Type B pancreatic cell (in vitro differentiated cells): ENCODE measurements around the gene ATP8B4. TPM values are rescaled to one million over a fixed set of nuclear protein-coding genes. Genes with fewer than 3 reads are reported as not detected.

ENCODE experiments used
- DNase-seq: peaks from one replicate; pipeline ENCODE4 v3.0.0; 2021; ENCODE audit warnings: mixed read lengths; ENCODE audit not compliant: unreplicated experiment; ENCODE audit errors: extremely low spot score
- H3K27ac Mint-ChIP-seq: 2 replicates; pipeline ENCODE4 v1.8.0; 2021; ENCODE audit warnings: mild to moderate bottlenecking, mixed read lengths
- H3K27me3 Mint-ChIP-seq: 2 replicates; pipeline ENCODE4 v1.8.0; 2021; ENCODE audit warnings: mixed read lengths
- H3K36me3 Mint-ChIP-seq: 2 replicates; pipeline ENCODE4 v1.8.0; 2021; ENCODE audit warnings: mixed read lengths
- H3K4me1 Mint-ChIP-seq: one replicate; pipeline ENCODE4 v1.8.0; 2021; ENCODE audit warnings: mixed read lengths; ENCODE audit not compliant: unreplicated experiment
- H3K4me3 Mint-ChIP-seq: 2 replicates; pipeline ENCODE4 v1.8.0; 2021; ENCODE audit warnings: mild to moderate bottlenecking, mixed read lengths
- H3K9me3 Mint-ChIP-seq: 2 replicates; pipeline ENCODE4 v1.8.0; 2021; ENCODE audit warnings: mixed read lengths
- total RNA-seq: library from RNA; stranded (reverse); gene quantifications from 2 replicates; pipeline ENCODE4 v1.2.1, GENCODE V29; 2021; ENCODE audit warnings: low replicate concordance
- TF ChIP-seq, protein P1 (sequence below): fragments of 200-600 bp; sonication (generic); conservative IDR thresholded peaks from 2 replicates; pipeline ENCODE4 v1.5.0; 2021; ENCODE audit warnings: antibody characterized with exemption, mild to moderate bottlenecking

Gene ATP8B4
- total RNA-seq, 1 donor from 2014 or later, result 2.2 TPM

DNA sequence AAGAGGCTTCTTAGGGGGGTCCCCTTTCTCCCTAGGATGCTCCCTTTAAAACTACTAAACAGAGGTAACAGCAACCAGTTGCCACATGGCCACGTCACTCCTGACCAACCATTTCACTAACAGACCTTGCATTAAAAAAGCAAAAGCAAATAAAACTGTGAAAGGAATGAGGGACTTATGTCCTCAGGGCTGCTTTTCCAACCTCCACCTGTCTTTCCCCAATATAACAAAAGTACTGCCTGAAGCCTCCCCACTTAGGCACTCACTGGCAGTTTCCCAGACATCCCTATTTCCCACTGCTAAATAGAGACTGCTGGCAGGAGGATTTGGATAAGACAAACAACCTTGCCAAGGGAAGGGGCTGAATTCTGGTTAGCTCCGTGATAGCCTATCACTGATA lies 130.3 kb downstream of the ATP8B4 start:
- TF ChIP-seq, protein P1, sequence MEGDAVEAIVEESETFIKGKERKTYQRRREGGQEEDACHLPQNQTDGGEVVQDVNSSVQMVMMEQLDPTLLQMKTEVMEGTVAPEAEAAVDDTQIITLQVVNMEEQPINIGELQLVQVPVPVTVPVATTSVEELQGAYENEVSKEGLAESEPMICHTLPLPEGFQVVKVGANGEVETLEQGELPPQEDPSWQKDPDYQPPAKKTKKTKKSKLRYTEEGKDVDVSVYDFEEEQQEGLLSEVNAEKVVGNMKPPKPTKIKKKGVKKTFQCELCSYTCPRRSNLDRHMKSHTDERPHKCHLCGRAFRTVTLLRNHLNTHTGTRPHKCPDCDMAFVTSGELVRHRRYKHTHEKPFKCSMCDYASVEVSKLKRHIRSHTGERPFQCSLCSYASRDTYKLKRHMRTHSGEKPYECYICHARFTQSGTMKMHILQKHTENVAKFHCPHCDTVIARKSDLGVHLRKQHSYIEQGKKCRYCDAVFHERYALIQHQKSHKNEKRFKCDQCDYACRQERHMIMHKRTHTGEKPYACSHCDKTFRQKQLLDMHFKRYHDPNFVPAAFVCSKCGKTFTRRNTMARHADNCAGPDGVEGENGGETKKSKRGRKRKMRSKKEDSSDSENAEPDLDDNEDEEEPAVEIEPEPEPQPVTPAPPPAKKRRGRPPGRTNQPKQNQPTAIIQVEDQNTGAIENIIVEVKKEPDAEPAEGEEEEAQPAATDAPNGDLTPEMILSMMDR, result no peak
- Mint-ChIP-seq H3K9me3 (peaks cover 3% of the 10 kb centered on the region), H3K27me3 (no peaks in the 10 kb centered on the region), H3K4me1 (peaks cover 5% of the 10 kb centered on the region), H3K27ac (no peak overlapping the region), H3K36me3 (no peaks in the 10 kb centered on the region), H3K4me3 (no peak overlapping the region)
- DNase-seq, result no peak

DNA sequence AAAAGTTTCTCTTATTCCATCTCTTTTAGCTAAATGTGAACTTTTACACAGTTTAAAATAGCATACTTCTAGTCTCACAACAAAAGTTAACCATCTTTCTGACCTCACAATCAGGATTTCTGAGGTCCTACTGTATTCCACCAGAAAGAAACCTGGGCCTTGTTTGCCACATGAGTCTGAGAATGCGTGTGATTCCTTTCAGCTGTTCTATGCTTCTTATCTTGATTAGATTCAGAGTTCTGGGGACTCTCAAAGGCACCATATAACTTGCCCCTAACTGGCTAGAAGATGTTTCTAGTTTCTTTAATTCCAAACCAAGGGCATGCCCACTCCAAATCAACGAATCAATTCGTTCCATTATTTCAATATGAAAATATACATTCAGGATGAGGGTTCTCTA lies 131.1 kb downstream of the ATP8B4 start:
- H3K27ac Mint-ChIP-seq, result no peak overlapping the region
- no peaks in the 10 kb centered on the region for H3K36me3 Mint-ChIP-seq
- H3K4me1 Mint-ChIP-seq, result peaks cover 5% of the 10 kb centered on the region
- DNase-seq, result no peak
- TF ChIP-seq, protein P1, result no peak
- H3K27me3 Mint-ChIP-seq, result no peaks in the 10 kb centered on the region
- H3K9me3 Mint-ChIP-seq, result peaks cover 3% of the 10 kb centered on the region
- H3K4me3 Mint-ChIP-seq, result no peak overlapping the region

DNA sequence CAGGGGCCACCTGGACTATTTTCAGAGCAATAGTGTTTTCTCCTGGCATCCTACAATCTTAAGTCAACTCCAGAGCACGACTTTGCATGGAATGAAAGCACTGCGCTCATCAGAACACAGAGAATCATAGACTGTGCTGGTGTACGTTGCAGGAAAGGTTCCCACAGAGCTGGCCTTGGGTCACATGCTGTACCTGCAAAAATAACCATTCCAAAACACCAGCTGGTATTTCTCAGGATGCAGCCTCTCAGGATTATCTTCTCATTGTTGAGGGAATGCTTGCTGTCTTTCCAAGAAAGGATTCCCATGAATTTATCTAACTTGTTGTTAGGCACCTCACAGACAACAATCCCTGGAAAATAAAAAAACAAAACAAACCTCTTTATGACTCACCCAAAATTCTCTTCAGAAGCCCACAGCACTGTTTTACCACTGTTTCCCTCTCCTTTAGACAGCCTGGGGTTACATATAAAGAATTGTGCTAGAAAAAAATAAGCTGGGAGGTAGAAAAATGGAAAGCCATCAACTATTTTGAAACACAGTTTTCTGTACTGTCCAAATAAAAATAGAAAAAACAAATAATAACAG lies 131.7 kb downstream of the ATP8B4 start:
- Mint-ChIP-seq H3K36me3 (no peaks in the 10 kb centered on the region), H3K9me3 (peaks cover 3% of the 10 kb centered on the region), H3K27ac (no peak overlapping the region), H3K4me1 (peaks cover 5% of the 10 kb centered on the region), H3K4me3 (no peak overlapping the region), H3K27me3 (no peaks in the 10 kb centered on the region)
- no peak for DNase-seq
- TF ChIP-seq, protein P1, result no peak

DNA sequence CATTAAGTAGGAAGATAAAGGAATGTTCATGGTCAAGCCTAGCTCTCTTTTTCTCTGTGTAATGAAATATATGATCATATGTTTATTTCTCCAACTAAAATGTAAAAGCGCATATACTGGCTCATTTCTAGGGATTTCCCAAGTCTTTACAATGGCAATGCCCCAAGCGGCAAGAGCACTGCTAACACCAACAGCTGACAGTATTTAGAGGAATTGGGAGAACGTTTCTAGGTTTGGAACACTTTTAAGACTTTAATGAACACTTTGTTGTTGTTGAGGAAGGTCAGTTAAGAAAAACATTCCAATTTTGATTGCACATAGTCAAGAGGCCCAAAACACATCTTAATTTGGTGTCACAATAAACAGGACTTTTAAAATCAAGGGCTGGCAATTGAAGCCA lies 132.7 kb downstream of the ATP8B4 start:
- Mint-ChIP-seq H3K27ac (no peak overlapping the region), H3K9me3 (peaks cover 3% of the 10 kb centered on the region), H3K27me3 (no peaks in the 10 kb centered on the region), H3K4me1 (peaks cover 5% of the 10 kb centered on the region), H3K36me3 (no peaks in the 10 kb centered on the region), H3K4me3 (no peak overlapping the region)
- TF ChIP-seq, protein P1, result no peak
- DNase-seq, result no peak

DNA sequence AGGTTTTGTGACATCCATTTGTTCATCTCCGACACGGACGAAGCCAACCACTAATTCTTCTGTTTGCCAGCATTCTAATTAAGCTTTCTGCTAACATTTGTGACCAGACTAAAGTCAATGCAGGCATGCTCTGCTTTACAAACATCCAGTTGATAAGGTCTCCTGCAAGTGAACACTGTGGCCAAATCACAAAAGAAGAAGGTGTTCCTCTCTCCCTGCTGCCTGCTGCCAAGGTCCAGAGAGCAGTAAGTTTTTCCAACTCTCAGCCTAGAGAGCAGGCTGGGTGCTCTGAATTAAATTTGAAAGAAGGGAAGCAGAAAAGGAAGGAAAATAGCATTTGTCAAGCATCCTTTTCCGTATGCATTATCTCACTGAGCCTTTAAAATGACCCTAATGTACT lies 133.6 kb downstream of the ATP8B4 start:
- Mint-ChIP-seq H3K27ac (no peak overlapping the region), H3K9me3 (no peaks in the 10 kb centered on the region), H3K36me3 (no peaks in the 10 kb centered on the region), H3K4me3 (no peak overlapping the region), H3K27me3 (no peaks in the 10 kb centered on the region), H3K4me1 (peaks cover 5% of the 10 kb centered on the region)
- TF ChIP-seq, protein P1, result no peak
- no peak for DNase-seq

DNA sequence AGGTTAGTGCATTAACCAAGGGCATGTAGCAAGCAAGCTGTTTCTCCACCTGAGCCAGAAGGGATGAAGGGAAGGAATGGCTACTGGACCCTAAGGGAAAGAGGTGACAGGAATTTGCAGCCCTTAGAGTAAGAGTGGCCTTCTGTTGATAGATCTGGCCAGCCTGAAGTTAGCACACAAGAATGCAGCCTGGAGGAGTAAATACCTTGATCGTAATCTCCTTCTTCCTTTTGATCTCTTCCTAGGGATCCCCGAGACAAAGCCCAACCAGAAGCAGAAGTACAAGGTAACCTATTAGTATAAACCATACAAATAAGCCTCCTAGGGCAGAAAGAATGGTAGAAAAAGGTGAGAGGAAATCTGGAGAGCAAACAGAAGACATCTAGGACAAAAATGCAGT lies 134.6 kb downstream of the ATP8B4 start:
- Mint-ChIP-seq H3K27ac (no peak overlapping the region), H3K36me3 (no peaks in the 10 kb centered on the region), H3K4me3 (no peak overlapping the region), H3K27me3 (no peaks in the 10 kb centered on the region), H3K9me3 (no peaks in the 10 kb centered on the region), H3K4me1 (peaks cover 5% of the 10 kb centered on the region)
- no peak for DNase-seq
- TF ChIP-seq, protein P1, result no peak
